NCI-H526 treated with DMSO at 0.1 percent for 48 hours (cell line): ENCODE results near the gene IMMT.

Experiments used
- DNase-seq: peaks from one replicate; lab custom pipeline; 2025; lab: John Stamatoyannopoulos, UW

IMMT gene

GRCh38 chr2:86226636-86227520 is 31.6 kb upstream of the IMMT start:
- DNase-seq, result no peak

- DNase-seq, result no peak
Observed at GRCh38 chr2:86226070-86226469, 30.8 kb upstream of the IMMT start.

- DNase-seq, result no peak
Observed at GRCh38 chr2:86225581-86225980, 30.3 kb upstream of the IMMT start.

- DNase-seq, result no peak
Observed at GRCh38 chr2:86224645-86225355, 29.5 kb upstream of the IMMT start.

DNA sequence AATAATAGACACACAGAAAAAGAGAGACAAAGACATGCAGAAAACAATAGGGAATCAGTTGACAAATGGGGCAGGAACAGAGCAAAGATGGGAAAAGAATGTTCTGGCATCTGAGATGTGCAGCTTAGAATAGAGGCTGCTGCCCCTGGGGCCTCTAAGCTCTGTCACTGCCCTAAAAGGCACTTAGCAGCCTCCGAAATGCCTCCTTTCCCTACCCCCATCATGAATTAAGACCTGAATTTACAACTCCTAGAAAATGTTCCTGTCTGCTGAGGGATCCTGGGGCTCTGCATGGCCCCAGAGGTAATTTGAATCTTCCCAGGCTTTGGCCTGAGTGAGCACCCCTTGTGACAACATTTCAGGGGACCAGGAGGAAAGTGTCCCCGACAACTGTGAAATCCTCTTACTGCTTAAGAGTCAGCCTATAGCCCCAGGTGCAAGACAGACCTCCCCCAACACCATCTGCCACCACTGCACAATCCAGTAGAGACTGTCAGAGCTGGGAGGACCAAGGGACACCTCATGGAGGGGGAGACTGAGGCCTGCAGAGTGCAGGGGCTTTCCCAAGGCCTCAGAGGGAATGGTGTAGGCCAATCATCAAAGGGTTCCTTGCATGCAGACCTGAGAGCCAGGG is 28.8 kb upstream of the IMMT start:
- no peak for DNase-seq

- no peak for DNase-seq
Observed at GRCh38 chr2:86223140-86223926, 28.1 kb upstream of the IMMT start.

- peak; percentile 19 for DNase-seq
Observed at GRCh38 chr2:86221066-86221684, 25.9 kb upstream of the IMMT start.

- DNase-seq, result no peak
Observed at GRCh38 chr2:86219896-86220295, 24.6 kb upstream of the IMMT start.

DNA sequence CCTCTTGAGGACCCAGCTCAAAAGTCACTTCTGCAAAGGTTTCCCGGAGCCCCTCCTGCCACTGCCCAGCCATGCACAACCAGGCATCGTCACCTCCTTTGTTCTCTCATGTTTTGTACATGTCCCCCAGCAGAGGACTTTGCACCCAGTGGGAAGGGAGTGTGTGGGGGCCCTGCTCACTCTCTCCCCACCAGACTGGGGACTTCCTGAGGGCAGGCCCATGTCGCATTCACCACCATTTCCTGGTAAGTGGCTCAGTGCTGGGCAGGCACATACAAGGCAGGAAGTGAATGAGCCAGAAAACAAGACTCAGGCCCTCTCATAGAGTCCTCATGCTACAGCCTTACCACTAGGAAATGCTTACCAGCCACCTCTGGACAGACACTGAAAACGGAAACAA is 22.9 kb upstream of the IMMT start:
- no peak for DNase-seq

DNA sequence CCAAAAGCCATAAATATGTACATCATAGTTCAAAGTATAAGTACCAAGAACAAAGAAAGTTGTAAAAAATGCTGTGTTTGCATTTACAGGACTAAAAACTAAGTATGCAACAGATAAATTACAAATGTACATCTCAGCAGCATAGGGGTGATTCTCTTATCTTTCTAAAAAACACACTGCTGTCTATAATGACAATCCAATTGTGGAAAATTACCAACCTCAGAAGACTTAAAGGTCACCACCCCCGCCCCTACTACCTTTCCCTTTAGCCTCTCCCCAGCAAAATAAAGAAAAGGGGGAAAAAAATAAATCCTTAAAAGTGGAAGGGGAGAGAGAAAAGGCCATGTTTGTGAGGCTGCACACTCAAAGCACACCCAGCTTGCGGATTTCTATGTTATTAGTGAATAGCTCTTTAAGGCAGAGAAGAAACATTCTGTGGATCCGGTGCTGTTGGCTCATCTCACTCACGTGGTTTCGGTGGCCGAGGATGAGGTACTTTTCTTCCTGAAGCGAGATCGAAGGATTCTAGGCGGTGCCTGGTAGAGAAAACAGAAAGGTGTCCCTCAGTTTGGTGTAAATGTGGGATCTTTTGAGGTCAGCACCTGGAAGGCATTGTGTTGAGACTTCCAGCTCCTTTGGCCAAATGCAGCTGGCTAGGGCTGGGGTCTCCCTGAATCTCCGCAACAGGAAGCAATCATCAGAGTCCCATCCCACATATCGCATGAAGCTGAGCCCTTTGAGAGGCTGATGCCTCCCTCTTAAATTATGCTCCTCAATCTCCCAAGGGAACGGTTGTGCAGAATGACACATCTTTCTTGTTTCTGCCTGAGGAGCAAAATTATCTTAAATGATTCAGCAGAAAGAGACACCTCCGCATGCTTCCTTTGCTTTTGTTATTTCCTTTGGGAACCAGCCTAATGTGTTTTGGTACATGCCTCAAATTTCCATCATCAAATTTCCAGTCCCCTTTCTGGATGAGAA is 21.6 kb upstream of the IMMT start:
- no peak for DNase-seq

GRCh38 chr2:86214503-86214832 is 19.2 kb upstream of the IMMT start:
- DNase-seq, result no peak

DNA sequence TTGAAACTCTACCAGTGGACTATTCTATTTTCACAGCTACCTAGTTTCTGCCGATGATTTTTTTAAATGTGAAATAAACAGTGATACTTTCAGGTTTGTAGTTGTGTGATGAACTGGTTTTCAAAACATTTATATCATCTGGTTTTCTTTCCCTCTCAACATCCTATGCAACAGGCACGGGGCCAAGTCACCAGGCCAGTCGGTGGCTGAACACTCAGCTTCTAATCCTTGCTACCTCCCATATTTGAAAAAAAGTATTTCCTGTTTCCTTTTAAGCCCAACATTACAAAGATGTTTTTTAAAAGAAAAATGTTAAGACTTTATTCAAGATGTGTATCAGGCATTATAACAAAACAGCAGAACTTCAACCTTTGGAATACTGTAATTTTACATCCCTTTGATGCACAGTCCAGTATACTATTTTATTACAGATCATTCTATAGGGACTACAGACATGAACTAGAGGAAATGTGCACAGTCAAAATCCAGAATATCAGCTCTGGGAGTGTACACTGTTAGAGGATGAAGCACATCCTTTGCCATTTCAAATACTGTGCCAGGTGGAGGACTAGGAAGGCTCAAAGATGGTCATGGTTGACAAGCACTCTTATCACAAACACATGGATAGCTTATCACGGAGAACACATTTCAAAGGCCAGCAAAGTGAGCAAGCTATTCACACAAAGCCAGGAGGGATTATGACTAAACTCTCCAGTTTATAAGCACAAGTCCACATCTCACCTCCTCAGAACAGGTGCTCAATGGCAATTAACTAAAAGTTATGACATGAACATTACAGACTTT is 18.6 kb upstream of the IMMT start:
- DNase-seq, result no peak

- DNase-seq, result no peak
Observed at GRCh38 chr2:86213056-86213455, 17.8 kb upstream of the IMMT start.

DNA sequence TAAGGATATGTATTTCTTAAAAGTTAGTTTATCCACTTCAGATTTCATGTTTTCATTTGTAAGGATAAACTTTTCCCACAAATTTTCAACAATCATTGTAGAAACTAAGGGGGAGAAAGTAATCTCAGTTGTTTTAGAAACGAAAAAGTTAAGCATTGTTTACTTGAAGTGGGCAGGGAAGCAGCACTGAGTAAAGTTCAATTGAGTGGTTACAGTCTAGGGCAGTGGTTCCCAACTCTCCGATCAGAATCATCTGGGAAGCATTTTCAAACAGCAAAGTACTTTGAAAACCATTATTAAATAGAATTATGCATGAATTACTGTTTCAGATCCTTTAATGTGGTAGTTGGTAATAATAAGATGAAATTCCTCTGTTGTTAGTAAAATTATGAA is 16.5 kb upstream of the IMMT start:
- no peak for DNase-seq

- no peak for DNase-seq
Observed at GRCh38 chr2:86211033-86211795, 16.0 kb upstream of the IMMT start.

- no peak for DNase-seq
Observed at GRCh38 chr2:86204458-86204857, 9.2 kb upstream of the IMMT start.

GRCh38 chr2:86203614-86204013 is 8.4 kb upstream of the IMMT start:
- no peak for DNase-seq

DNA sequence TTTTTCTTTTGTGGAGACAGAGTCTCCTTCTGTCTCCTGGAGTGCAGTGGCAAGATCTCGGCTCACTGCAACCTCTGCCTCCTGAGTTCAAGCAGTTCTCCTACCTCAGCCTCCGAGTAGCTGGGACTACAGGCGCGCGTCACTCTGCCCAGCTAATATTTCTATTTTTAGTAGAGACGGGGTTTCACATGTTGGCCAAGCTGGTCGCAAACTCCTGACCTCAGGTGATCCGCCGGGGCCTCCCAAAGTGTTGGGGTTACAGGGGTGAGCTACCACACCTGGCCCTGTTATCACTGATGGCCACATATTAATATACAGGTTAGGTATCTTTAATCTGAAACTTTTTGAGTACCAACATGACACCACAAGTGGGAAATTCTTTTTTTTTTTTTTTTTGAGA is 7.4 kb upstream of the IMMT start:
- no peak for DNase-seq

- DNase-seq, result no peak
Observed at GRCh38 chr2:86202336-86202692, 7.1 kb upstream of the IMMT start.
